Measurements from ENCODE around the gene EID3. TPM values are rescaled to one million over a fixed set of nuclear protein-coding genes. Genes with fewer than 3 reads are reported as not detected.
A peak's percentile ranks its signal among the peaks of the same experiment; 100 is the strongest.

Gene EID3
- total RNA-seq, 1 experiment from 2014 or later: 3.2 TPM

DNA sequence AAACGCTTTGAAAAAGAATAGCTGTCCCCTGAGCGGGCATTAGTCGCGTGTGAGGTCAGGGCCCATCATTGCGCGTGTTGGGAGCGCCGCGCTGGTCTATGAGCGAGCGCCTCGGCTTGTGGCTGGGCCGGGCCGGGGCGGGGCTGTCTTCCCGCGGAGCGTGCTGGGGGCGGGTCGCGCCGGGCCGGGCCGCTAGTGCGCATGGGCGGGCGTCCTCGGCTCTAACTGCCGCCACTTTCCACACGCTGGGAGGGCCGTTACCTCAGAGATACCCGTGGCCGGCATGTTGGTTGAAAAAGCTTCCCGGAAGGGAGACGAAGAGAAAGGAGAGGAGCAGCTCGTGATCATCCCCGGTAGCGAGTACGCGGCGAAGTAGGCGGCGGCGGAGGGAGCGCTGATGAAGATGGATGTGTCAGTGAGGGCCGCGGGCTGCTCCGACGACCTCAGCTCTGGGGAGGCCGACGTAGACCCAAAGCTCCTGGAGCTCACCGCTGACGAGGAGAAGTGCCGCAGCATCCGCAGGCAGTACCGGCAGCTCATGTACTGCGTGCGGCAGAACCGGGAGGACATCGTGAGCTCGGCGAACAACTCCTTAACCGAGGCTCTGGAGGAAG is at the start of gene EID3 (continued):
- TF ChIP-seq, protein P1, sequence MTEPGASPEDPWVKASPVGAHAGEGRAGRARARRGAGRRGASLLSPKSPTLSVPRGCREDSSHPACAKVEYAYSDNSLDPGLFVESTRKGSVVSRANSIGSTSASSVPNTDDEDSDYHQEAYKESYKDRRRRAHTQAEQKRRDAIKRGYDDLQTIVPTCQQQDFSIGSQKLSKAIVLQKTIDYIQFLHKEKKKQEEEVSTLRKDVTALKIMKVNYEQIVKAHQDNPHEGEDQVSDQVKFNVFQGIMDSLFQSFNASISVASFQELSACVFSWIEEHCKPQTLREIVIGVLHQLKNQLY (CRISPR knock-in tag; IDR thresholded peaks at IDR 0.05): no peak
- TF ChIP-seq ZBTB43 (CRISPR knock-in tag; IDR thresholded peaks at IDR 0.05) (peak; percentile 63; the same call in 1 of the 2 replicates), HMGA2 (CRISPR knock-in tag; IDR thresholded peaks at IDR 0.05) (no peak), ZNF138 (CRISPR knock-in tag; conservative IDR thresholded peaks at IDR 0.05) (no peak; the same call in none of the 2 replicates), ZBTB21 (CRISPR knock-in tag; IDR thresholded peaks at IDR 0.05; ENCODE audit: borderline replicate concordance) (0 out of 2 replicates have a peak, but pooled peaks have one; percentile 51), RORB (CRISPR knock-in tag; IDR thresholded peaks at IDR 0.05) (no peak), CREM (CRISPR knock-in tag; IDR thresholded peaks at IDR 0.05) (no peak), NR2C2 (CRISPR knock-in tag; IDR thresholded peaks at IDR 0.05) (no peak), JAZF1 (CRISPR knock-in tag; IDR thresholded peaks at IDR 0.05) (no peak), SMAD3 (CRISPR knock-in tag; IDR thresholded peaks at IDR 0.05; ENCODE audit: borderline replicate concordance) (no peak), MXD4 (CRISPR knock-in tag; IDR thresholded peaks at IDR 0.05; ENCODE audit: borderline replicate concordance) (no peak), NFATC4 (CRISPR knock-in tag; IDR thresholded peaks at IDR 0.05) (no peak), MYBL2 (CRISPR knock-in tag; IDR thresholded peaks at IDR 0.05) (peak; percentile 89), ELF4 (CRISPR knock-in tag; IDR thresholded peaks at IDR 0.05; ENCODE audit: low read depth) (no peak)
- TF ChIP-seq, protein P2, sequence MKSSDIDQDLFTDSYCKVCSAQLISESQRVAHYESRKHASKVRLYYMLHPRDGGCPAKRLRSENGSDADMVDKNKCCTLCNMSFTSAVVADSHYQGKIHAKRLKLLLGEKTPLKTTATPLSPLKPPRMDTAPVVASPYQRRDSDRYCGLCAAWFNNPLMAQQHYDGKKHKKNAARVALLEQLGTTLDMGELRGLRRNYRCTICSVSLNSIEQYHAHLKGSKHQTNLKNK (CRISPR knock-in tag; IDR thresholded peaks at IDR 0.05): no peak
- TF ChIP-seq, protein P3, sequence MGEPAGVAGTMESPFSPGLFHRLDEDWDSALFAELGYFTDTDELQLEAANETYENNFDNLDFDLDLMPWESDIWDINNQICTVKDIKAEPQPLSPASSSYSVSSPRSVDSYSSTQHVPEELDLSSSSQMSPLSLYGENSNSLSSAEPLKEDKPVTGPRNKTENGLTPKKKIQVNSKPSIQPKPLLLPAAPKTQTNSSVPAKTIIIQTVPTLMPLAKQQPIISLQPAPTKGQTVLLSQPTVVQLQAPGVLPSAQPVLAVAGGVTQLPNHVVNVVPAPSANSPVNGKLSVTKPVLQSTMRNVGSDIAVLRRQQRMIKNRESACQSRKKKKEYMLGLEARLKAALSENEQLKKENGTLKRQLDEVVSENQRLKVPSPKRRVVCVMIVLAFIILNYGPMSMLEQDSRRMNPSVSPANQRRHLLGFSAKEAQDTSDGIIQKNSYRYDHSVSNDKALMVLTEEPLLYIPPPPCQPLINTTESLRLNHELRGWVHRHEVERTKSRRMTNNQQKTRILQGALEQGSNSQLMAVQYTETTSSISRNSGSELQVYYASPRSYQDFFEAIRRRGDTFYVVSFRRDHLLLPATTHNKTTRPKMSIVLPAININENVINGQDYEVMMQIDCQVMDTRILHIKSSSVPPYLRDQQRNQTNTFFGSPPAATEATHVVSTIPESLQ (CRISPR knock-in tag; IDR thresholded peaks at IDR 0.05): no peak

- DNase-seq (ENCODE audit: low spot score): no peak
- Mint-ChIP-seq H3K27ac (no peak overlapping the region), H3K36me3 (no peaks in the 10 kb centered on the region), H3K4me3 (no peak overlapping the region), H3K9me3 (no peaks in the 10 kb centered on the region), H3K4me1 (0 out of 2 replicates have a peak, but pooled peaks cover 2% of the 10 kb centered on the region), H3K27me3 (ENCODE audit: low read depth) (no peaks in the 10 kb centered on the region)
- POLR2A ChIA-PET: no interaction called here
- ATAC-seq: no peak
- CTCF ChIA-PET: no interaction called here
- no peak for TF ChIP-seq AR (CRISPR knock-in tag; IDR thresholded peaks at IDR 0.05)
- TF ChIP-seq GRHL2 (CRISPR knock-in tag; IDR thresholded peaks at IDR 0.05; ENCODE audit: insufficient replicate concordance, severe bottlenecking): no peak
- no peak for TF ChIP-seq ERG (CRISPR knock-in tag; IDR thresholded peaks at IDR 0.05)
- TF ChIP-seq, protein P4, sequence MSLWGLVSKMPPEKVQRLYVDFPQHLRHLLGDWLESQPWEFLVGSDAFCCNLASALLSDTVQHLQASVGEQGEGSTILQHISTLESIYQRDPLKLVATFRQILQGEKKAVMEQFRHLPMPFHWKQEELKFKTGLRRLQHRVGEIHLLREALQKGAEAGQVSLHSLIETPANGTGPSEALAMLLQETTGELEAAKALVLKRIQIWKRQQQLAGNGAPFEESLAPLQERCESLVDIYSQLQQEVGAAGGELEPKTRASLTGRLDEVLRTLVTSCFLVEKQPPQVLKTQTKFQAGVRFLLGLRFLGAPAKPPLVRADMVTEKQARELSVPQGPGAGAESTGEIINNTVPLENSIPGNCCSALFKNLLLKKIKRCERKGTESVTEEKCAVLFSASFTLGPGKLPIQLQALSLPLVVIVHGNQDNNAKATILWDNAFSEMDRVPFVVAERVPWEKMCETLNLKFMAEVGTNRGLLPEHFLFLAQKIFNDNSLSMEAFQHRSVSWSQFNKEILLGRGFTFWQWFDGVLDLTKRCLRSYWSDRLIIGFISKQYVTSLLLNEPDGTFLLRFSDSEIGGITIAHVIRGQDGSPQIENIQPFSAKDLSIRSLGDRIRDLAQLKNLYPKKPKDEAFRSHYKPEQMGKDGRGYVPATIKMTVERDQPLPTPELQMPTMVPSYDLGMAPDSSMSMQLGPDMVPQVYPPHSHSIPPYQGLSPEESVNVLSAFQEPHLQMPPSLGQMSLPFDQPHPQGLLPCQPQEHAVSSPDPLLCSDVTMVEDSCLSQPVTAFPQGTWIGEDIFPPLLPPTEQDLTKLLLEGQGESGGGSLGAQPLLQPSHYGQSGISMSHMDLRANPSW (CRISPR knock-in tag; conservative IDR thresholded peaks at IDR 0.05; ENCODE audit: low read depth): no peak
- TF ChIP-seq ZNF232 (CRISPR knock-in tag; IDR thresholded peaks at IDR 0.05): no peak
- no peak for TF ChIP-seq ZNF416 (CRISPR knock-in tag; IDR thresholded peaks at IDR 0.05)
Observed at GRCh38 chr12:104257913-104258472, 45.5 kb upstream of the EID3 start.

Data from WTC11 (cell line).